Limb (tissue), 2 donors: ENCODE data around the gene ARHGAP9.
A peak's percentile ranks its signal among the peaks of the same experiment; 100 is the strongest.
"Not testable (repeated sequence)": the region's sequence is repeated elsewhere in the genome, so short reads cannot be mapped to it uniquely, and the experiment has no call there.

Source experiments
- DNase-seq, 2 donors: peaks; one replicate each; pipeline ENCODE4 v3.0.0-alpha.2; 2016; ENCODE audit errors: extremely low spot score in 2 of 2

The ARHGAP9 gene

GRCh38 chr12:57495051-57495701 is 15.5 kb upstream of the ARHGAP9 start:
- not testable (repeated sequence) for DNase-seq

- DNase-seq: no peak
These were observed 12.0 kb upstream of the ARHGAP9 start for GRCh38 chr12:57491393-57492280.

GRCh38 chr12:57490126-57490525 is 10.5 kb upstream of the ARHGAP9 start:
- DNase-seq: no peak

GRCh38 chr12:57489157-57489641 is 9.5 kb upstream of the ARHGAP9 start:
- no peak for DNase-seq

- no peak for DNase-seq
These were observed 8.9 kb upstream of the ARHGAP9 start for GRCh38 chr12:57488402-57489156.

GRCh38 chr12:57487597-57488401 is 8.1 kb upstream of the ARHGAP9 start, which contains the start of gene MARS1:
Gene MARS1 (plus strand): TSS chr12:57488068. CDS start chr12:57488091, 23 bp downstream.
- peak; percentile 91 to 98 for DNase-seq

- no peak for DNase-seq
These were observed 7.5 kb upstream of the ARHGAP9 start for GRCh38 chr12:57487055-57487596.

- no peak for DNase-seq
These were observed 6.0 kb upstream of the ARHGAP9 start for GRCh38 chr12:57485695-57486094.

GRCh38 chr12:57483466-57483865 is 3.8 kb upstream of the ARHGAP9 start:
- no peak for DNase-seq

GRCh38 chr12:57481671-57482070 is 2.0 kb upstream of the ARHGAP9 start:
- DNase-seq: no peak

GRCh38 chr12:57479043-57479375 is 657 bp downstream of the ARHGAP9 start:
- no peak for DNase-seq

GRCh38 chr12:57477710-57478681 is 1.7 kb downstream of the ARHGAP9 start:
- DNase-seq: no peak

- no peak for DNase-seq
These were observed 2.5 kb downstream of the ARHGAP9 start for GRCh38 chr12:57476993-57477709.

GRCh38 chr12:57476162-57476992 is 3.3 kb downstream of the ARHGAP9 start:
- DNase-seq: no peak

- DNase-seq: no peak
These were observed 4.2 kb downstream of the ARHGAP9 start for GRCh38 chr12:57475271-57476161.

GRCh38 chr12:57474862-57475261 is 4.8 kb downstream of the ARHGAP9 start:
- no peak for DNase-seq

- DNase-seq: no peak
These were observed 5.2 kb downstream of the ARHGAP9 start for GRCh38 chr12:57474430-57474829.
